PC-3 (cell line): ENCODE results near the gene SEC14L2. TPM values are rescaled to one million over a fixed set of nuclear protein-coding genes. Genes with fewer than 3 reads are reported as not detected.

Source experiments
- ATAC-seq: fragments of 200-7000 bp; cut with Tn5 transposase; 2 replicates; pipeline ENCODE4 v1.9.1; 2020; ENCODE audit warnings: mild to moderate bottlenecking, moderate library complexity
- BruUV-seq: library from RNA; stranded (reverse); fragments of 400-500 nt; replicated peaks from 2 replicates; lab custom pipeline; 2021; lab: Mats Ljungman, UMichigan
- CTCF ChIA-PET: fragments of 300-600 bp; sonication (Branson Sonifier 250); formaldehyde crosslinking; loops from one replicate; lab custom pipeline; 2022; ENCODE audit warnings: antibody characterized with exemption; lab: Charles Lee
- POLR2A ChIA-PET: fragments of 300-600 bp; sonication (Branson Sonifier 250); formaldehyde crosslinking; loops from one replicate; lab custom pipeline; 2022; ENCODE audit warnings: antibody characterized with exemption; ENCODE audit not compliant: unreplicated experiment; lab: Charles Lee
- DNase-seq: peaks from one replicate; pipeline ENCODE4 v3.0.0-alpha.2; 2015
- H2AFZ ChIP-seq: fragments of 300-600 bp; sonication (generic); 2 replicates; pipeline ENCODE4 v1.6.0; 2016; ENCODE audit warnings: antibody characterized with exemption, low read length
- H3F3A ChIP-seq: fragments of 300-600 bp; sonication (generic); one replicate; pipeline ENCODE4 v1.6.0; 2017; ENCODE audit warnings: antibody characterized with exemption, low read length, control low read depth, mild to moderate bottlenecking; ENCODE audit not compliant: unreplicated experiment
- H3K27ac ChIP-seq: fragments of 300-600 bp; sonication (generic); 2 replicates; pipeline ENCODE4 v1.5.1; 2016; ENCODE audit warnings: mild to moderate bottlenecking, low read length
- H3K27me3 ChIP-seq: fragments of 300-600 bp; sonication (generic); 2 replicates; pipeline ENCODE4 v1.6.1; 2016; ENCODE audit warnings: low read length, mixed read lengths
- H3K36me3 ChIP-seq: fragments of 300-600 bp; sonication (generic); 2 replicates; pipeline ENCODE4 v1.6.1; 2016; ENCODE audit warnings: low read depth, mixed run types, low read length, mixed read lengths
- H3K4me1 ChIP-seq: fragments of 300-600 bp; sonication (generic); 2 replicates; pipeline ENCODE4 v1.5.1; 2016; ENCODE audit warnings: low read length; ENCODE audit not compliant: insufficient read depth
- H3K4me2 ChIP-seq: fragments of 300-600 bp; sonication (generic); 2 replicates; pipeline ENCODE4 v1.6.0; 2016; ENCODE audit warnings: low read length
- H3K4me3 ChIP-seq: fragments of 300-600 bp; sonication (generic); 2 replicates; pipeline ENCODE4 v1.5.1; 2016; ENCODE audit warnings: mild to moderate bottlenecking, low read length, mixed read lengths
- H3K79me2 ChIP-seq: fragments of 300-600 bp; sonication (generic); 2 replicates; pipeline ENCODE4 v1.6.1; 2017; ENCODE audit warnings: low read length, mixed read lengths
- H3K9ac ChIP-seq: fragments of 300-600 bp; sonication (generic); 2 replicates; pipeline ENCODE4 v1.6.0; 2016; ENCODE audit warnings: mild to moderate bottlenecking, low read length
- H3K9me2 ChIP-seq: fragments of 300-600 bp; sonication (generic); replicated peaks from 2 replicates; pipeline ENCODE4 v1.6.1; 2016; ENCODE audit warnings: mixed run types, low read length, mixed read lengths
- H3K9me3 ChIP-seq: fragments of 300-600 bp; sonication (generic); 2 replicates; pipeline ENCODE4 v1.6.1; 2016; ENCODE audit warnings: low read length, mixed read lengths
- H4K20me1 ChIP-seq: fragments of 300-600 bp; sonication (generic); 2 replicates; pipeline ENCODE4 v1.6.1; 2016; ENCODE audit warnings: low read length, mixed read lengths
- EZH2 ChIP-seq: fragments of 300-600 bp; sonication (generic); IDR thresholded peaks from one replicate; pipeline ENCODE4 v1.6.1; 2017; ENCODE audit warnings: antibody characterized with exemption, mild to moderate bottlenecking, low read length; ENCODE audit not compliant: unreplicated experiment
- EZH2phosphoT487 ChIP-seq: fragments of 300-600 bp; sonication (generic); IDR thresholded peaks from 2 replicates; pipeline ENCODE4 v1.6.1; 2018; ENCODE audit warnings: mild to moderate bottlenecking, antibody characterized with exemption, low read length, borderline replicate concordance
- intact Hi-C: fragments of 100-400 bp; cut with micrococcal nuclease; formaldehyde crosslinking; loops from 2 replicates; pipeline ENCODE4 v1.9.0; 2023
- total RNA-seq: library from RNA; depleted of rRNA; stranded (reverse); fragments of >200 nt; gene quantifications from 2 replicates; pipeline ENCODE4 v1.2.3, GENCODE V29; 2014
- TF ChIP-seq, protein P1 (sequence below): fragments of 300-600 bp; sonication (generic); conservative IDR thresholded peaks from 2 replicates; pipeline ENCODE4 v1.5.1; 2017; ENCODE audit warnings: antibody characterized with exemption, low read depth, mild to moderate bottlenecking, low read length

Gene SEC14L2
- total RNA-seq, 1 experiment from 2014 or later: 16.8 TPM

- peaks cover 24% of the 10 kb centered on the region for H3K36me3 ChIP-seq
- BruUV-seq: no TSS peak
- H3F3A ChIP-seq: no peaks in the 10 kb centered on the region
- no peak overlapping the region for H3K27ac ChIP-seq
- ATAC-seq (no peak), DNase-seq (no peak)
- H3K4me1 ChIP-seq: peaks cover 18% of the 10 kb centered on the region
- H3K9ac ChIP-seq: no peak overlapping the region
- no peak overlapping the region for H3K4me3 ChIP-seq
- no peak overlapping the region for H2AFZ ChIP-seq
- ChIA-PET CTCF (no interaction called here), POLR2A (interaction anchor here (0.6 kb wide), 1 partner anchor 15 kb away, joined by 4 read pairs; the partner anchor contains the start of gene SEC14L2)
- no peaks in the 10 kb centered on the region for H4K20me1 ChIP-seq
- no peaks in the 10 kb centered on the region for H3K9me2 ChIP-seq
- no peak for TF ChIP-seq EZH2
- TF ChIP-seq EZH2phosphoT487: no peak
- TF ChIP-seq, protein P1, sequence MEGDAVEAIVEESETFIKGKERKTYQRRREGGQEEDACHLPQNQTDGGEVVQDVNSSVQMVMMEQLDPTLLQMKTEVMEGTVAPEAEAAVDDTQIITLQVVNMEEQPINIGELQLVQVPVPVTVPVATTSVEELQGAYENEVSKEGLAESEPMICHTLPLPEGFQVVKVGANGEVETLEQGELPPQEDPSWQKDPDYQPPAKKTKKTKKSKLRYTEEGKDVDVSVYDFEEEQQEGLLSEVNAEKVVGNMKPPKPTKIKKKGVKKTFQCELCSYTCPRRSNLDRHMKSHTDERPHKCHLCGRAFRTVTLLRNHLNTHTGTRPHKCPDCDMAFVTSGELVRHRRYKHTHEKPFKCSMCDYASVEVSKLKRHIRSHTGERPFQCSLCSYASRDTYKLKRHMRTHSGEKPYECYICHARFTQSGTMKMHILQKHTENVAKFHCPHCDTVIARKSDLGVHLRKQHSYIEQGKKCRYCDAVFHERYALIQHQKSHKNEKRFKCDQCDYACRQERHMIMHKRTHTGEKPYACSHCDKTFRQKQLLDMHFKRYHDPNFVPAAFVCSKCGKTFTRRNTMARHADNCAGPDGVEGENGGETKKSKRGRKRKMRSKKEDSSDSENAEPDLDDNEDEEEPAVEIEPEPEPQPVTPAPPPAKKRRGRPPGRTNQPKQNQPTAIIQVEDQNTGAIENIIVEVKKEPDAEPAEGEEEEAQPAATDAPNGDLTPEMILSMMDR: no peak
- no peak overlapping the region for H3K4me2 ChIP-seq
- H3K27me3 ChIP-seq: no peaks in the 10 kb centered on the region
- H3K9me3 ChIP-seq: no peaks in the 10 kb centered on the region
- intact Hi-C loops: no loop called here
- H3K79me2 ChIP-seq: no peaks in the 10 kb centered on the region
Measured at GRCh38 chr22:30411780-30412179, 15.0 kb downstream of the SEC14L2 start.

- H3F3A ChIP-seq: no peaks in the 10 kb centered on the region
- H4K20me1 ChIP-seq: no peaks in the 10 kb centered on the region
- no TSS peak for BruUV-seq
- DNase-seq (no peak), ATAC-seq (no peak)
- TF ChIP-seq, protein P1: no peak
- no peak for TF ChIP-seq EZH2phosphoT487
- TF ChIP-seq EZH2: no peak
- H3K4me2 ChIP-seq: no peak overlapping the region
- peaks cover 34% of the 10 kb centered on the region for H3K36me3 ChIP-seq
- no peaks in the 10 kb centered on the region for H3K9me2 ChIP-seq
- H3K4me1 ChIP-seq: peaks cover 15% of the 10 kb centered on the region
- H3K27ac ChIP-seq: no peak overlapping the region
- H2AFZ ChIP-seq: no peak overlapping the region
- POLR2A ChIA-PET: no interaction called here
- no peak overlapping the region for H3K9ac ChIP-seq
- no peaks in the 10 kb centered on the region for H3K79me2 ChIP-seq
- intact Hi-C loops: no loop called here
- CTCF ChIA-PET: interaction anchor here (0.7 kb wide), 2 partner anchors 9 to 11 kb away, joined by 3 to 5 read pairs; no protein-coding TSS in a partner anchor
- H3K9me3 ChIP-seq: no peaks in the 10 kb centered on the region
- no peaks in the 10 kb centered on the region for H3K27me3 ChIP-seq
- H3K4me3 ChIP-seq: no peak overlapping the region
Measured at GRCh38 chr22:30413001-30413400, 16.2 kb downstream of the SEC14L2 start.

- no peak for DNase-seq
- Histone ChIP-seq H3K36me3 (peaks cover 40% of the 10 kb centered on the region), H3K9ac (no peak overlapping the region), H3K4me2 (no peak overlapping the region), H3K9me2 (no peaks in the 10 kb centered on the region), H2AFZ (no peak overlapping the region), H3K27me3 (no peaks in the 10 kb centered on the region), H3K4me3 (no peak overlapping the region), H3K9me3 (no peaks in the 10 kb centered on the region), H3K4me1 (peaks cover 8% of the 10 kb centered on the region), H4K20me1 (no peaks in the 10 kb centered on the region), H3K79me2 (no peaks in the 10 kb centered on the region), H3K27ac (no peak overlapping the region), H3F3A (no peaks in the 10 kb centered on the region)
- ATAC-seq: no peak
- BruUV-seq: no TSS peak
- intact Hi-C loops: no loop called here
- CTCF ChIA-PET: no interaction called here
- POLR2A ChIA-PET: no interaction called here
- TF ChIP-seq EZH2 (no peak), EZH2phosphoT487 (no peak)
- TF ChIP-seq, protein P1: no peak
Measured at GRCh38 chr22:30413745-30414524, 17.1 kb downstream of the SEC14L2 start.
